PC-9 (cell line): Measurements from ENCODE around the gene RET.

Source experiments
- EZH2 ChIP-seq: fragments of 200-600 bp; sonication (generic); IDR thresholded peaks from 2 replicates; pipeline ENCODE4 v1.8.0; 2017; ENCODE audit warnings: antibody characterized with exemption, low read depth
- TF ChIP-seq, protein P1 (sequence below): fragments of 200-600 bp; sonication (generic); conservative IDR thresholded peaks from 2 replicates; pipeline ENCODE4 v1.6.1; 2017; ENCODE audit warnings: mixed run types, antibody characterized with exemption, mild to moderate bottlenecking, moderate library complexity

DNA sequence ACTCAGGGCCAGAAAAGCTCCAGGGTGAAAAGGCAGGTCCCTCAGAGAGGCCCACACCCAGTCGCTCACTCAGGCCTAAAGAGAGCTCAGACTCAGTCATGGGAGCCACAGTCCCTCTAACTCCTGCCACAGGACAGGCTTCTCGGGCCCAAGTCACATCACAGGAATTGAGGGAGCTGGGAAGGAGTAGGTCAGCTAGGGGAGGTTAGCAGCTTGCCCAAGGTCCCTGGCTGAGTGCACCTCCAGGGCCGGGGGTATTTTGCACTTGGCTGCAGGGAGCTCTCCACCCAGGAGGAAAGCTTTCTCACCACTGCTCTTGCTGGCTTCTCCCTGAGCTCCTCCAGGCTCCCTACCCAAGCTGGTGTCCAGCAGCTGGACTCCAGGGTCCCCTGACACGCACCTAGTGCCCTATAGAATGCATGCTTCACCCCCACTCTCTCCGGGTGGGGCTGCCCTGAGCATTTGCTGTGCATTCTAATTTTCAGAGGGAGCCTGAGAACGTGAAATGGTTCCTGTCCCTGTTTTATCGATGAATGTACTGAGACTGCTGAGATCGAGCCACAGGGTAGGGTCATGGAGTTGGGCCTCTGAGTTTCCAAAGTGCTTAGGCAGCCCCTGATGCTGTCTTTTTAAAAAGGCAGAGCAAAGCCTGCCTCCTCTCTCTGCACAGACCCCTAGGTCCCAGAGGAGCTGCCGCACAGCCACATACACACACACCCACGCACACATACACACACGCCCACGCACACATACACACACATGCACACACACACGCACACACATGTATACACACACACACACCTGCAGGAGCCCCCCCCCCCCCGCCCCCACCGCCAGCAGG, 37.9 kb upstream of the RET start:
- TF ChIP-seq, protein P1, sequence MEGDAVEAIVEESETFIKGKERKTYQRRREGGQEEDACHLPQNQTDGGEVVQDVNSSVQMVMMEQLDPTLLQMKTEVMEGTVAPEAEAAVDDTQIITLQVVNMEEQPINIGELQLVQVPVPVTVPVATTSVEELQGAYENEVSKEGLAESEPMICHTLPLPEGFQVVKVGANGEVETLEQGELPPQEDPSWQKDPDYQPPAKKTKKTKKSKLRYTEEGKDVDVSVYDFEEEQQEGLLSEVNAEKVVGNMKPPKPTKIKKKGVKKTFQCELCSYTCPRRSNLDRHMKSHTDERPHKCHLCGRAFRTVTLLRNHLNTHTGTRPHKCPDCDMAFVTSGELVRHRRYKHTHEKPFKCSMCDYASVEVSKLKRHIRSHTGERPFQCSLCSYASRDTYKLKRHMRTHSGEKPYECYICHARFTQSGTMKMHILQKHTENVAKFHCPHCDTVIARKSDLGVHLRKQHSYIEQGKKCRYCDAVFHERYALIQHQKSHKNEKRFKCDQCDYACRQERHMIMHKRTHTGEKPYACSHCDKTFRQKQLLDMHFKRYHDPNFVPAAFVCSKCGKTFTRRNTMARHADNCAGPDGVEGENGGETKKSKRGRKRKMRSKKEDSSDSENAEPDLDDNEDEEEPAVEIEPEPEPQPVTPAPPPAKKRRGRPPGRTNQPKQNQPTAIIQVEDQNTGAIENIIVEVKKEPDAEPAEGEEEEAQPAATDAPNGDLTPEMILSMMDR, result no peak
- no peak for TF ChIP-seq EZH2
